Nephron progenitor cell (in vitro differentiated cells): ENCODE data around the gene ATG10.
A peak's percentile ranks its signal among the peaks of the same experiment; 100 is the strongest.

Source experiments
- DNase-seq: peaks from one replicate; pipeline ENCODE4 v3.0.0; 2021
- H3K27ac Mint-ChIP-seq: 2 replicates; pipeline ENCODE4 v1.8.0; 2021; ENCODE audit warnings: mild to moderate bottlenecking, moderate library complexity, mixed read lengths
- H3K27me3 Mint-ChIP-seq: 2 replicates; pipeline ENCODE4 v1.8.0; 2021; ENCODE audit warnings: mild to moderate bottlenecking, low read depth, mixed read lengths; ENCODE audit not compliant: poor library complexity
- H3K36me3 Mint-ChIP-seq: 2 replicates; pipeline ENCODE4 v1.8.0; 2021; ENCODE audit warnings: low read depth, mixed read lengths
- H3K4me1 Mint-ChIP-seq: 2 replicates; pipeline ENCODE4 v1.8.0; 2021; ENCODE audit warnings: mixed read lengths
- H3K4me3 Mint-ChIP-seq: 2 replicates; pipeline ENCODE4 v1.8.0; 2021; ENCODE audit warnings: mild to moderate bottlenecking, moderate library complexity, mixed read lengths
- H3K9me3 Mint-ChIP-seq: 2 replicates; pipeline ENCODE4 v1.8.0; 2021; ENCODE audit warnings: mild to moderate bottlenecking, moderate library complexity, mixed read lengths
- TF ChIP-seq, protein P1 (sequence below): fragments of 200-600 bp; sonication (generic); IDR thresholded peaks from 2 replicates; pipeline ENCODE4 v1.5.0; 2021; ENCODE audit warnings: antibody characterized with exemption

The ATG10 gene

DNA sequence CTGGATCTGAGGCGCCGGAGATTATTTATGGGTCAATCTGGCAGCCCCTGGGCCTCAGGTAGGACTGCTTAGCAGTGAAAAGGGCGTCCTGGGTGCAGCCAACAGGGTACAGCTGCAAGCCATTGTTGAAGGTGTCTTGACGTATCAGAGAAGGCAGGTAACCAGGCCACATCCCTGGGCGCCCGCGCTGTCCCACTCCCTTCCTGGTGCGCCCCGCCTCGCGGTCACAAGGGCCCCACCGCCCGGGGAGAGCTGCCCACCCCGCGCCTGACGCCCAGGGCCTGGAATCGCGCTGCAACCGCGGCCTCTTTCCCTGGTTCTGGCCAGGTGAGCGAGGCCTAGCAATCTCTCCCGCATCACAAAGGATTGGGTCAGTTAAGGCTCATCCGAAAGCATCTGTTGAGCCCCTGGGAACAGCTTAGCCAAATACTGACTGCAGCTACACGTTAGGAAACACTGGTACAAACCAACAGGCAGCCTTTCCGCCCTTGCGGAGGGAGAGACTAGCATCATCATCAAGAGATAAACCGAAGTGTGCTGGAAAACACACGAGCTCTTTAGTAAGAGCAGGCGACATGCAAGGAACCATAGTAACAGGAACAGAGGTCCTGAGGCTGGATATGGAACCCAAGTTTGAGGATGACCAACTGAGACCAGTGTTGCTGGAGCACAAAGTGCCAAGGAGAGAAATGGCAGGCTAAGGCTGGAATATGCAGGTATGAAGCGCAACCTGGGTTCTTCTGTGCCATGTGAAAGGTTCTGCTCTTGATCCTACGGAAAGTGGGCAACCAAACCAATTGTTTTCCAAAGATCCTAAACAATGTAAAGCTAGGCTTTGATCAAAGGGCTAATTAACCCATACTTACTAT is 302.8 kb downstream of the ATG10 start:
- peak overlapping the region; percentile 24 for H3K4me3 Mint-ChIP-seq
- H3K27me3 Mint-ChIP-seq: peaks cover 4% of the 10 kb centered on the region
- H3K4me1 Mint-ChIP-seq: peaks cover 60% of the 10 kb centered on the region
- TF ChIP-seq, protein P1, sequence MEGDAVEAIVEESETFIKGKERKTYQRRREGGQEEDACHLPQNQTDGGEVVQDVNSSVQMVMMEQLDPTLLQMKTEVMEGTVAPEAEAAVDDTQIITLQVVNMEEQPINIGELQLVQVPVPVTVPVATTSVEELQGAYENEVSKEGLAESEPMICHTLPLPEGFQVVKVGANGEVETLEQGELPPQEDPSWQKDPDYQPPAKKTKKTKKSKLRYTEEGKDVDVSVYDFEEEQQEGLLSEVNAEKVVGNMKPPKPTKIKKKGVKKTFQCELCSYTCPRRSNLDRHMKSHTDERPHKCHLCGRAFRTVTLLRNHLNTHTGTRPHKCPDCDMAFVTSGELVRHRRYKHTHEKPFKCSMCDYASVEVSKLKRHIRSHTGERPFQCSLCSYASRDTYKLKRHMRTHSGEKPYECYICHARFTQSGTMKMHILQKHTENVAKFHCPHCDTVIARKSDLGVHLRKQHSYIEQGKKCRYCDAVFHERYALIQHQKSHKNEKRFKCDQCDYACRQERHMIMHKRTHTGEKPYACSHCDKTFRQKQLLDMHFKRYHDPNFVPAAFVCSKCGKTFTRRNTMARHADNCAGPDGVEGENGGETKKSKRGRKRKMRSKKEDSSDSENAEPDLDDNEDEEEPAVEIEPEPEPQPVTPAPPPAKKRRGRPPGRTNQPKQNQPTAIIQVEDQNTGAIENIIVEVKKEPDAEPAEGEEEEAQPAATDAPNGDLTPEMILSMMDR: no peak
- DNase-seq: peak; percentile 12
- H3K27ac Mint-ChIP-seq: peak overlapping the region; percentile 95
- peaks cover 3% of the 10 kb centered on the region for H3K9me3 Mint-ChIP-seq
- H3K36me3 Mint-ChIP-seq: peaks cover 72% of the 10 kb centered on the region

GRCh38 chr5:82275216-82275664 is 303.4 kb downstream of the ATG10 start:
- H3K36me3 Mint-ChIP-seq: peaks cover 66% of the 10 kb centered on the region
- peaks cover 64% of the 10 kb centered on the region for H3K4me1 Mint-ChIP-seq
- DNase-seq: no peak
- H3K9me3 Mint-ChIP-seq: peaks cover 3% of the 10 kb centered on the region
- H3K4me3 Mint-ChIP-seq: peak overlapping the region; percentile 31
- H3K27me3 Mint-ChIP-seq: peaks cover 4% of the 10 kb centered on the region
- peak overlapping the region; percentile 90 for H3K27ac Mint-ChIP-seq
- TF ChIP-seq, protein P1: no peak

GRCh38 chr5:82276800-82277612 is 305.2 kb downstream of the ATG10 start:
- Mint-ChIP-seq H3K36me3 (peaks cover 54% of the 10 kb centered on the region), H3K9me3 (peaks cover 3% of the 10 kb centered on the region), H3K27ac (peak overlapping the region; percentile 100), H3K4me3 (peak overlapping the region; percentile 97), H3K27me3 (peaks cover under 1% of the 10 kb centered on the region), H3K4me1 (peaks cover 60% of the 10 kb centered on the region)
- no peak for DNase-seq
- TF ChIP-seq, protein P1: no peak

GRCh38 chr5:82277613-82277986 is 305.8 kb downstream of the ATG10 start:
- Mint-ChIP-seq H3K4me1 (peaks cover 54% of the 10 kb centered on the region), H3K27ac (peak overlapping the region; percentile 100), H3K9me3 (no peaks in the 10 kb centered on the region), H3K27me3 (no peaks in the 10 kb centered on the region), H3K4me3 (peak overlapping the region; percentile 97), H3K36me3 (peaks cover 49% of the 10 kb centered on the region)
- DNase-seq: no peak
- TF ChIP-seq, protein P1: no peak

DNA sequence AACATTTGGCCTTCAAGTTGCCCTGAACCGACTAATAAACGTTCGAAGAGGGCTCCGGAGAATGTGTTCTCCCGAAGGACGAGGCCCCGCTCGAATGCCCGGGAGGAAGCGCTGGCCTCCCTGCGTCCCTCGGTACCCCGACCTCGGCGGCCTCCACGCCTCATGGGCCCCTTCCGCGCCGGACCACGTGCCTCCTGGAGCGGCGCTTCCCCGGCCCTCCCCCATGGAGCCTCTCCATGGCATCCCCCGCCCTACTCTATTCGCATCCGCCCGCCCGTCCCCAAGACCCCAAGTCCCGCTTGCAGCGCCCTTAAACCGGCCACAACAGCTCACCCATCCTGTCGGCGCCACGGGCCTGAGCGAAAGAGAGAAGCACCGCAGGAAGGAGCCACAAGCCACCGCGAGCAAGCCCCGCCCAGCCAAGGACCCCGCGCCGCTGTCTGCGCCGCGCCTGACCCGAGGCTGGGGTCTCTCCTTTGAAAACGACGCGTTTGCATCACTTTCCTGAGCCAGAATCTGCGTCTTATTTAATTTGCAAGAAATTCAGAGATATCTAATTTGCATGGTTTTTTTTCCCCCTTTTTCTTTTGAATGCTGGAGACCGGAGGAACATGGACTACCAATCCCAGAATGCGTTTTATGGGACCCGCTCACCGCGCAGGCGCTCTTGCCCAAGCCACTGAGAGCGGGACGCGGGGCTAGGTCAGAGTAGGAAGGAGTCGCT is 306.3 kb downstream of the ATG10 start, which contains the start of gene RPS23:
RPS23 (minus strand) TSS at position 368 of the 724 bp plus-strand sequence; CDS start at position 337, 31 bp downstream.
- Mint-ChIP-seq H3K27ac (peak within 1 kb of the TSS; percentile 100), H3K27me3 (no peaks in the 10 kb centered on the region), H3K4me1 (peaks cover 52% of the 10 kb centered on the region), H3K36me3 (peaks cover 43% of the 10 kb centered on the region), H3K4me3 (peak within 1 kb of the TSS; percentile 97), H3K9me3 (no peaks in the 10 kb centered on the region)
- TF ChIP-seq, protein P1: no peak
- DNase-seq: peak; percentile 84
